ENCODE data around the gene MAPK11. TPM values are rescaled to one million over a fixed set of nuclear protein-coding genes. Genes with fewer than 3 reads are reported as not detected.

The MAPK11 gene
- total and polyA plus RNA-seq, 10 of the 15 experiments (the other 5 are each of a cell fraction or from before 2014, with no cell fraction given), result 0.05 to 12.8 (median 3.7) TPM

GRCh38 chr22:50219800-50220602 is 50.2 kb downstream of the MAPK11 start (continued):
- TF ChIP-seq YBX1 (IDR thresholded peaks at IDR 0.05), result no peak
- no peak for TF ChIP-seq ZBTB4 (CRISPR knock-in tag; IDR thresholded peaks at IDR 0.05)
- TF ChIP-seq TARDBP (IDR thresholded peaks at IDR 0.05; ENCODE audit: borderline replicate concordance), result no peak
- no peak for TF ChIP-seq EGR1 (IDR thresholded peaks at IDR 0.05; ENCODE audit: borderline replicate concordance in 1 of 2, low read depth in 2 of 2, low read length in 2 of 2)
- no peak for TF ChIP-seq SMARCA5 (IDR thresholded peaks at IDR 0.05)

GRCh38 chr22:50218996-50219727 is 51.0 kb downstream of the MAPK11 start:
- no peak for DNase-seq (ENCODE audit: low read depth, low spot score)
- H4K20me1 ChIP-seq (ENCODE audit: control insufficient read depth, insufficient read depth), result no peaks in the 10 kb centered on the region
- BruUV-seq (replicated peaks), result no TSS peak
- no peak for FAIRE-seq
- no peak overlapping the region for H3K4me2 ChIP-seq (ENCODE audit: control insufficient read depth, insufficient read depth)
- H3K79me2 ChIP-seq (ENCODE audit: control insufficient read depth, insufficient read depth, low read length), result no peaks in the 10 kb centered on the region; the same call in 1 of the 2 replicates
- CTCF ChIA-PET, result interaction anchor here (0.6 kb wide), 1 partner anchor 247 kb away, joined by 3 read pairs; no protein-coding TSS in a partner anchor
- H2AFZ ChIP-seq (ENCODE audit: control insufficient read depth, low read depth, low read length), result no peak overlapping the region
- peaks cover 23 to 65% of the 10 kb centered on the region in 2 experiments; a peak in 3 of 4 replicates for H3K36me3 ChIP-seq (ENCODE audit: control insufficient read depth in 2 of 2, insufficient read depth in 2 of 2, low read length in 1 of 2)
- RAD21 ChIA-PET (ENCODE audit: unreplicated experiment), result no interaction called here
- H3K27me3 ChIP-seq (replicated peaks in 1 of 2; ENCODE audit: control insufficient read depth in 2 of 2, insufficient read depth in 2 of 2, low read length in 1 of 2), result no peaks in the 10 kb centered on the region
- no peaks in the 10 kb centered on the region for H3K4me1 ChIP-seq (ENCODE audit: control insufficient read depth, insufficient read depth, low read length)
- no peaks in the 10 kb centered on the region for H3K9me3 ChIP-seq (replicated peaks; ENCODE audit: control insufficient read depth, insufficient read depth, low read length)
- no peak; the same call in 2 of the 3 replicates for ATAC-seq
- no peak overlapping the region for H3K9ac ChIP-seq (ENCODE audit: control insufficient read depth, insufficient read depth, low read length)
- in situ Hi-C loops (cut with MboI), result no loop called here
- 96% methylated on average over 37 of the region's 42 CpGs for WGBS (ENCODE audit: insufficient coverage, insufficient replicate concordance, low lambda C conversion rate, missing lambda C conversion rate)
- intact Hi-C loops (cut with micrococcal nuclease; ENCODE audit: unreplicated experiment), result no loop called here
- no peak overlapping the region for H3K4me3 ChIP-seq
- H3K27ac ChIP-seq (ENCODE audit: control insufficient read depth, insufficient read depth), result no peak overlapping the region
- SMC1A ChIA-PET (ENCODE audit: uncharacterized antibody, unreplicated experiment), result no interaction called here
- POLR2A ChIA-PET, result no interaction called here
- TF ChIP-seq ZBTB33 (IDR thresholded peaks at IDR 0.05), result no peak
- no peak for TF ChIP-seq NFYB (IDR thresholded peaks at IDR 0.05; ENCODE audit: insufficient read depth, low read depth, low read length)
- no peak for TF ChIP-seq POLR2AphosphoS5 (IDR thresholded peaks at IDR 0.05; ENCODE audit: low read length)
- no peak for TF ChIP-seq PRDM15 (CRISPR knock-in tag; IDR thresholded peaks at IDR 0.05)
- TF ChIP-seq SPI1 (IDR thresholded peaks at IDR 0.05; ENCODE audit: borderline replicate concordance, insufficient read depth, low read depth, low read length), result no peak
- no peak for TF ChIP-seq PAX5 (IDR thresholded peaks at IDR 0.05; ENCODE audit: borderline replicate concordance, low read depth, low read length)

All from GM12878 (cell line).